Gastrocnemius medialis (tissue), 4 donors: ENCODE results near the gene SLC35E1. TPM values are rescaled to one million over a fixed set of nuclear protein-coding genes. Genes with fewer than 3 reads are reported as not detected.
A peak's percentile ranks its signal among the peaks of the same experiment; 100 is the strongest.

Source experiments
- ATAC-seq, 2 donors: fragments of 150-250 bp; one replicate each; pipeline ENCODE4 v1.9.1; 2016
- DNase-seq, 2 donors: peaks; one replicate each; pipeline ENCODE4 v3.0.0-alpha.2; 2019
- H3K27ac ChIP-seq, 4 donors: fragments of 200-600 bp; sonication (generic); 1 replicate in 1 of 4; 2 replicates in 3 of 4; pipeline ENCODE4 v1.5.1; 2016 to 2018; ENCODE audit warnings: mild to moderate bottlenecking in 2 of 4, moderate library complexity in 1 of 4
- H3K27me3 ChIP-seq, 3 donors: fragments of 200-600 bp; sonication (generic) in 2 of 3; 1 replicate in 1 of 3; 2 replicates in 2 of 3; pipeline versions ENCODE4 v1.5.1 to v1.6.0; 2016 to 2019; ENCODE audit warnings: mild to moderate bottlenecking in 1 of 3, moderate library complexity in 1 of 3
- H3K36me3 ChIP-seq, 2 donors: fragments of 200-600 bp; sonication (generic) in 1 of 2; one replicate each; pipeline ENCODE4 v1.5.1; 2017 to 2018
- H3K4me1 ChIP-seq, 2 donors: fragments of 200-600 bp; sonication (generic) in 1 of 2; one replicate each; pipeline ENCODE4 v1.5.1; 2016 to 2017; ENCODE audit warnings: mild to moderate bottlenecking in 2 of 2
- H3K4me3 ChIP-seq, 4 donors: fragments of 200-600 bp; sonication (generic) in 3 of 4; 1 replicate in 1 of 4; 2 replicates in 3 of 4; pipeline ENCODE4 v1.5.1; 2016 to 2019; ENCODE audit warnings: mild to moderate bottlenecking in 2 of 4
- H3K9me3 ChIP-seq, 3 donors: fragments of 200-600 bp; sonication (generic) in 2 of 3; 1 replicate in 1 of 3; 2 replicates in 2 of 3; pipeline ENCODE4 v1.5.1; 2016 to 2019
- POLR2A ChIP-seq, 2 donors: fragments of 450-650 bp; IDR thresholded peaks; one replicate each; pipeline ENCODE4 v1.6.1; 2017; ENCODE audit warnings: antibody characterized with exemption in 2 of 2, mild to moderate bottlenecking in 2 of 2, moderate library complexity in 2 of 2
- in situ Hi-C, 4 donors: fragments of 200-750 bp; cut with MboI; loops; one replicate each; pipeline versions ENCODE4 v1.15.0 to v1.8.0; 2017; ENCODE audit warnings: low sequenced_read_pairs in 4 of 4
- intact Hi-C: fragments of 100-400 bp; cut with DNase I; formaldehyde crosslinking; loops from one replicate; pipeline ENCODE4 v1.15.1; 2023; ENCODE audit warnings: low total_unique reads
- total RNA-seq, 4 donors: library from RNA; depleted of rRNA; stranded (reverse); fragments of >200 nt; gene quantifications; one replicate each; pipeline versions ENCODE4 v1.1.0 to v1.2.3, GENCODE V29; 2016
- TF ChIP-seq, protein P1 (sequence below), 5 experiments: fragments of 450-650 bp in 3 of 5; fragments of 200-600 bp in 2 of 5; sonication (generic) in 2 of 5; IDR thresholded peaks in 4 of 5; conservative IDR thresholded peaks in 1 of 5; 1 replicate in 4 of 5; 2 replicates in 1 of 5; pipeline ENCODE4 v1.5.1; 2016 to 2019; ENCODE audit warnings: antibody characterized with exemption in 5 of 5, mild to moderate bottlenecking in 3 of 5, moderate library complexity in 3 of 5

SLC35E1 gene
- total RNA-seq, 4 donors from 2014 or later = 24.1 to 60.3 (median 40.1) TPM

DNA sequence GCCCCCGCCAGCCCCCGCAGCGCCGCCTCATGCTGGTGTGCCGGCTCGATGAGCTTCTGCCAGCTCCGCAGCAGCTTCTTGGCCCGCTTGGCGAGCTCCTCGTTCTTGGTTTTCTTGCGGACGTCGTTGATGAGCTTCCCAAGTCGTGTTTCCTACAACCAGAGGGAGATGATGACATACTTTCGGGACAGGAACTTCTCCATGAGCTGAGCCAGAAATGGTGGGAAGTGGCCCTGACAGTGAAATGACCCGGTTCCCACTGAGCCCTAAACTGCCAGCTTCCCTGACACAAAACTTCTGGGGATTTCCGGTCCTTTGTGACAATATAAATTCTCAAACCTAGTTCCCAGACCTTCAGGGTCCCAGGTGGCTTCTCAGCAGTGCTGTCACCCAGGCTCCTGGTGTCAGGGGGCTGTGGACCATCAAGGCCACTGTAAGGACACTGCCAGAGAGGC is 5.3 kb upstream of the SLC35E1 start:
- ATAC-seq = no peak
- in situ Hi-C loops = no loop called here
- DNase-seq = no peak
- Histone ChIP-seq H3K36me3 (peaks cover 0 to 17% of the 10 kb centered on the region in 2 donors), H3K4me3 (no peak overlapping the region), H3K27ac (peak overlapping the region; percentile 90 to 97 (median 95)), H3K9me3 (no peaks in the 10 kb centered on the region), H3K4me1 (peaks cover 68 to 77% of the 10 kb centered on the region in 2 donors), H3K27me3 (no peaks in the 10 kb centered on the region)
- TF ChIP-seq, protein P1, sequence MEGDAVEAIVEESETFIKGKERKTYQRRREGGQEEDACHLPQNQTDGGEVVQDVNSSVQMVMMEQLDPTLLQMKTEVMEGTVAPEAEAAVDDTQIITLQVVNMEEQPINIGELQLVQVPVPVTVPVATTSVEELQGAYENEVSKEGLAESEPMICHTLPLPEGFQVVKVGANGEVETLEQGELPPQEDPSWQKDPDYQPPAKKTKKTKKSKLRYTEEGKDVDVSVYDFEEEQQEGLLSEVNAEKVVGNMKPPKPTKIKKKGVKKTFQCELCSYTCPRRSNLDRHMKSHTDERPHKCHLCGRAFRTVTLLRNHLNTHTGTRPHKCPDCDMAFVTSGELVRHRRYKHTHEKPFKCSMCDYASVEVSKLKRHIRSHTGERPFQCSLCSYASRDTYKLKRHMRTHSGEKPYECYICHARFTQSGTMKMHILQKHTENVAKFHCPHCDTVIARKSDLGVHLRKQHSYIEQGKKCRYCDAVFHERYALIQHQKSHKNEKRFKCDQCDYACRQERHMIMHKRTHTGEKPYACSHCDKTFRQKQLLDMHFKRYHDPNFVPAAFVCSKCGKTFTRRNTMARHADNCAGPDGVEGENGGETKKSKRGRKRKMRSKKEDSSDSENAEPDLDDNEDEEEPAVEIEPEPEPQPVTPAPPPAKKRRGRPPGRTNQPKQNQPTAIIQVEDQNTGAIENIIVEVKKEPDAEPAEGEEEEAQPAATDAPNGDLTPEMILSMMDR (IDR thresholded peaks at IDR 0.05 in 4 of 5, conservative IDR thresholded peaks at IDR 0.05 in 1 of 5) = no peak
- no peak for TF ChIP-seq POLR2A (IDR thresholded peaks at IDR 0.05)
- intact Hi-C loops = no loop called here

DNA sequence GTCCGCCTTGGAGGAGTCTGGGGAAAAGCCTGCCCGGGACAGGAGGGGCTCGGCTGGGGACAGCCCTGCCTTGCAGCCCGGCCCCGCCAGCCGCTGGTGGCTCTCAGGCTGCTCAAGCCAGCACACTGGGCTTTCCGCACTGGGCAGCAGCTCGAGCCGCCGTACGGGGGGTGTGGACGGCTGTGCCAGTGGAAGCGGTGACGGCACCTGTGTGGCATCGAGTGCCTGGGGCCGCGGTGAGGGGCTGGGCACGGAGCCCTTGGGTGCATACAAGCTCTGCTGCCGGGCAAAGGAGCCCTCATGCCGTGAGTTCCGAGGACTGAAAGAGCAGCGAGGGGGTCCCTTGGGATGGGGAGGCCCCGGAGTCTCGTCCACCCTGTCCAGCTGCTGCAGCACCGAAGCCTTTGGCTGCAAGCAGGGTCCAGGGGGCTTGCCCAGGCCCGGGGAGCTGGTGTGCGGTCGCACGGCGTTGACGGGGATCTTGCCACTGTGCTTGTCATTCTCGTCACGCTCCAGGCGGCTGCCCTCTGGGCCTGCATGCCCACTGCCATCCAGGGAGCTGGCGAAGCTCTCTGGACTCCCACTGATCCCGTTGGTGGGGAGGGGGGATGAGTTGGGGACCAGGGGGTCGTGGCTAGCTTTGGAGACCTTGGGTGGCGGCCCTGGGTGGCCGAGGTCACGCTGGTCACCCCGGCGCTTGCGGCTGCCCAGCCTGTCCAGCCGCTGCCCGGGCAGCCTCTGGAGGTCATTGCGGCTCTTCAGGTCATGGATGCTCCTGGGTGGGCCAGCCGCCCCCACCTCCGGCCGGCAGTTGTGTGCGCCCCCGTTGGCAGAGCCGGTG is 4.7 kb upstream of the SLC35E1 start:
- ATAC-seq (no peak), DNase-seq (no peak)
- in situ Hi-C loops = no loop called here
- intact Hi-C loops = no loop called here
- Histone ChIP-seq H3K27me3 (no peaks in the 10 kb centered on the region), H3K4me1 (peaks cover 61 to 71% of the 10 kb centered on the region in 2 donors), H3K27ac (peak overlapping the region; percentile 90 to 97 (median 95)), H3K36me3 (peaks cover 0 to 17% of the 10 kb centered on the region in 2 donors), H3K4me3 (no peak overlapping the region), H3K9me3 (no peaks in the 10 kb centered on the region)
- no peak for TF ChIP-seq POLR2A (IDR thresholded peaks at IDR 0.05)
- TF ChIP-seq, protein P1 (IDR thresholded peaks at IDR 0.05 in 4 of 5, conservative IDR thresholded peaks at IDR 0.05 in 1 of 5) = no peak

DNA sequence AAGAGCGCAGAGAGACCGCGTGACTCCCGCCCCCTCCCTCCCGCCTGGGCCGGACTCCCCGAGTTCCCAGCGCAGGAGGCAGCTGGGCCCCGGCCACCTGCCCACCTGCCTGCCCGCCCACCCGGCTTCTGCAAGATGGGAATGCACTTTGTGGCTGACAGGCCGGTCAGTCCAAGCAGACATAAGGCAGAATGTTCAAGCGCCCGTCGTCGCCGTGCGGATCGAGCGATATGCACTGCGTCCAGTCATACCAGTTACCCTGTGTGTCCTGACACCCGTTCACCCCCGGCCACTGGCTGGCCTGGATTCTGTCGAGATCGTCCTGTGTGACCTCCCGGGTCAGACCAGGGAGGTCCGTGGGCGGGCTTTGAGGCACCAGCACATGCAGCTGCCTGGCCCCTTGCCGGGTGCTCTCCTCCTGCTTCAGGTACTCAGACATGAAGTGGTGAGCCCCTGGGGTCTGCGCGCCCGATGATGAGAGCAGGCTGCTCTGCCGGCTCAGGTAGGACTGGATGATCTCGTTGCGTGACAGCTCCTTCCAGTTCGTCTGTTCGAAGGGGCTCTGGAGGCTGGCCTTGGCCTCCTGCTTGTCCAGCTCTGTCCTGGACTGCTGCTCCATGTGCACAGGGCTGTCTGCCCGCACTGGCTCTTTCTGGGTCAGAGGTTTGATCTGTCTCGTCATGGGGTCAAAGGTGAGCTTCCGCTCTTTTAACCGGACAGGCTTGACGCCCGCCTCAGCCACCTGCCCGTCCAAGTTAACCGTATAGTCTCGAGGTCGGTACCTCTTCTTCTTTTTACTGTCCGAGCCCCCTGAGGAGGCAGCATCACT is 3.9 kb upstream of the SLC35E1 start:
- in situ Hi-C loops = no loop called here
- peaks cover 60 to 69% of the 10 kb centered on the region in 2 donors for H3K4me1 ChIP-seq

DNA sequence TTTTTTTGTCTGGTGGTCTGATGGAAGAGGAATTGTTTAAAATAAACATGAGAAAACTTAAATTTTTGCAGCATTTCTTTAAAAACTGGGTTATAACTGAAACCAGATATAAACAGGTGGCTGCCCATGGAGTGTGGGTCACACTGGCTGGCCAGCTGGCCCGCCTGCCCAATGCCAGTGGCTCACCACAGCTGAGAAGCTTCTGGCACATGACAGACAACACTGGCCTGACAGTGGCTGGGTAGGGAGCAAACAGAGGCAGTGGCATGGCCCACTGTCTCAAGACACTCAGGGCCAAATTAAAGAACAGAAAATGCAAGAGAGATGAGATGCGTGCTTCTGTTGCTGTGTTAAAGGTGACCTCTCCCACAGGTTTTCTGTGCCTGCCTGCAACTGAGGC is 3.1 kb upstream of the SLC35E1 start:
- peaks cover 54 to 69% of the 10 kb centered on the region in 2 donors for H3K4me1 ChIP-seq
- no peak overlapping the region for H3K4me3 ChIP-seq
- TF ChIP-seq POLR2A (IDR thresholded peaks at IDR 0.05) = peak; percentile 34 to 49
- TF ChIP-seq, protein P1 (IDR thresholded peaks at IDR 0.05 in 4 of 5, conservative IDR thresholded peaks at IDR 0.05 in 1 of 5) = no peak
- peak overlapping the region; percentile 90 to 97 (median 95) for H3K27ac ChIP-seq
- in situ Hi-C loops (no loop called here), intact Hi-C loops (no loop called here)
- peaks cover 0 to 17% of the 10 kb centered on the region in 2 donors for H3K36me3 ChIP-seq
- H3K27me3 ChIP-seq = no peaks in the 10 kb centered on the region
- ATAC-seq (peak; percentile 48 to 55), DNase-seq (peak; percentile 67 to 78)
- no peaks in the 10 kb centered on the region for H3K9me3 ChIP-seq

More for the DNA sequence above, 3.9 kb upstream of the SLC35E1 start:
- Histone ChIP-seq H3K9me3 (no peaks in the 10 kb centered on the region), H3K36me3 (peaks cover 0 to 17% of the 10 kb centered on the region in 2 donors), H3K27me3 (no peaks in the 10 kb centered on the region), H3K27ac (peak overlapping the region; percentile 90 to 97 (median 95)), H3K4me3 (no peak overlapping the region)
- TF ChIP-seq, protein P1 (IDR thresholded peaks at IDR 0.05 in 4 of 5, conservative IDR thresholded peaks at IDR 0.05 in 1 of 5) = no peak
- no peak for TF ChIP-seq POLR2A (IDR thresholded peaks at IDR 0.05)
- DNase-seq (no peak), ATAC-seq (no peak)
- intact Hi-C loops = no loop called here
